Spleen (tissue), 11 donors: ENCODE data around the gene KCNJ4. TPM values are rescaled to one million over a fixed set of nuclear protein-coding genes. Genes with fewer than 3 reads are reported as not detected.

ENCODE experiments used
- DNase-seq: peaks from one replicate; pipeline ENCODE4 v3.0.0-alpha.2; 2020
- H3K27ac ChIP-seq, 8 donors: fragments of 200-600 bp; sonication (generic) in 7 of 8; 1 replicate in 4 of 8; 2 replicates in 4 of 8; pipeline versions ENCODE4 v1.5.0 to v1.8.0; 2016 to 2021; ENCODE audit warnings: inconsistent platforms in 4 of 8, mild to moderate bottlenecking in 4 of 8, moderate library complexity in 1 of 8
- H3K27me3 ChIP-seq, 7 donors: fragments of 200-600 bp; sonication (generic) in 6 of 7; replicated peaks in 1 of 7; 1 replicate in 4 of 7; 2 replicates in 3 of 7; pipeline versions ENCODE4 v1.5.0 to v1.8.0; 2016 to 2021; ENCODE audit warnings: inconsistent platforms in 3 of 7, mild to moderate bottlenecking in 1 of 7
- H3K36me3 ChIP-seq, 6 donors: fragments of 200-600 bp; sonication (generic) in 5 of 6; 1 replicate in 4 of 6; 2 replicates in 2 of 6; pipeline versions ENCODE4 v1.5.0 to v1.8.0; 2016 to 2021; ENCODE audit warnings: inconsistent platforms in 2 of 6
- H3K4me1 ChIP-seq, 6 donors: fragments of 200-600 bp; sonication (generic) in 5 of 6; 1 replicate in 3 of 6; 2 replicates in 3 of 6; pipeline versions ENCODE4 v1.5.0 to v1.8.0; 2016 to 2021; ENCODE audit warnings: inconsistent platforms in 3 of 6
- H3K4me3 ChIP-seq, 8 donors: fragments of 200-600 bp; sonication (generic) in 7 of 8; 1 replicate in 4 of 8; 2 replicates in 4 of 8; pipeline versions ENCODE4 v1.5.0 to v1.8.0; 2016 to 2021; ENCODE audit warnings: inconsistent platforms in 4 of 8, mild to moderate bottlenecking in 4 of 8, moderate library complexity in 2 of 8
- H3K9me3 ChIP-seq, 8 donors: fragments of 200-600 bp; sonication (generic) in 7 of 8; 1 replicate in 4 of 8; 2 replicates in 4 of 8; pipeline versions ENCODE4 v1.5.0 to v1.8.0; 2016 to 2021; ENCODE audit warnings: inconsistent platforms in 4 of 8
- CTCF ChIP-seq, 11 experiments: fragments of 200-600 bp in 7 of 11; fragments of 450-650 bp in 4 of 11; sonication (generic) in 4 of 11; IDR thresholded peaks in 8 of 11; conservative IDR thresholded peaks in 3 of 11; 1 replicate in 7 of 11; 2 replicates in 4 of 11; pipeline versions ENCODE4 v1.4.0 to v1.8.0; 2016 to 2021; ENCODE audit warnings: antibody characterized with exemption in 11 of 11, inconsistent platforms in 4 of 11, mild to moderate bottlenecking in 1 of 11
- POLR2A ChIP-seq, 3 donors: fragments of 450-650 bp; IDR thresholded peaks; one replicate each; pipeline ENCODE4 v1.5.1; 2017; ENCODE audit warnings: antibody characterized with exemption in 3 of 3, mild to moderate bottlenecking in 1 of 3
- POLR2AphosphoS5 ChIP-seq, 3 donors: sonication (generic); formaldehyde crosslinking; IDR thresholded peaks; one replicate each; pipeline ENCODE4 v1.5.1; 2017; ENCODE audit warnings: antibody characterized with exemption in 3 of 3
- WGBS, 5 donors: extraction: QIAGEN DNeasy Blood & Tissue Kit in 3 of 5; methylation state at CpG; one replicate each; pipeline versions ENCODE4 v1.1.5 to v1.1.7; 2013 to 2018; 5-methylcytosine and 5-hydroxymethylcytosine counted together
- intact Hi-C: fragments of 100-400 bp; cut with DNase I; formaldehyde crosslinking; loops from one replicate; pipeline ENCODE4 v1.15.0; 2023; ENCODE audit warnings: low total_unique reads
- polyA plus RNA-seq, 3 donors: library from polyadenylated mRNA; stranded (reverse); fragments of 200-250 nt; gene quantifications; one replicate each; pipeline ENCODE4 v1.2.1, GENCODE V29; 2013
- total RNA-seq, 7 donors: library from RNA; depleted of rRNA in 3 of 7; stranded (reverse); fragments of >200 nt in 3 of 7; fragmentation: NEBNext Ultra II Directional in 4 of 7; extraction: Animal tissue kit (Norgen Biotek cat#: 25700) in 4 of 7; gene quantifications; one replicate each; pipeline versions ENCODE4 v1.1.0 to v1.2.1, GENCODE V29; 2016 to 2021
- donor health status: healthy with polysubstance abuse.
- donor health status: DM: no; HTN: no; CAD: no; lungs with moderate emphysema.
- donor health status: DM: no; HTN: no; CAD: no.
- donor health status: Bipolar disorder and iron deficiency.
- donor health status: healthy.
- donor health status: DM: no; HTN: no; CAD: no.
- donor health status: DM: yes; HTN: yes; CAD: no.

KCNJ4 gene
- total and polyA plus RNA-seq, 10 donors, result not detected

DNA sequence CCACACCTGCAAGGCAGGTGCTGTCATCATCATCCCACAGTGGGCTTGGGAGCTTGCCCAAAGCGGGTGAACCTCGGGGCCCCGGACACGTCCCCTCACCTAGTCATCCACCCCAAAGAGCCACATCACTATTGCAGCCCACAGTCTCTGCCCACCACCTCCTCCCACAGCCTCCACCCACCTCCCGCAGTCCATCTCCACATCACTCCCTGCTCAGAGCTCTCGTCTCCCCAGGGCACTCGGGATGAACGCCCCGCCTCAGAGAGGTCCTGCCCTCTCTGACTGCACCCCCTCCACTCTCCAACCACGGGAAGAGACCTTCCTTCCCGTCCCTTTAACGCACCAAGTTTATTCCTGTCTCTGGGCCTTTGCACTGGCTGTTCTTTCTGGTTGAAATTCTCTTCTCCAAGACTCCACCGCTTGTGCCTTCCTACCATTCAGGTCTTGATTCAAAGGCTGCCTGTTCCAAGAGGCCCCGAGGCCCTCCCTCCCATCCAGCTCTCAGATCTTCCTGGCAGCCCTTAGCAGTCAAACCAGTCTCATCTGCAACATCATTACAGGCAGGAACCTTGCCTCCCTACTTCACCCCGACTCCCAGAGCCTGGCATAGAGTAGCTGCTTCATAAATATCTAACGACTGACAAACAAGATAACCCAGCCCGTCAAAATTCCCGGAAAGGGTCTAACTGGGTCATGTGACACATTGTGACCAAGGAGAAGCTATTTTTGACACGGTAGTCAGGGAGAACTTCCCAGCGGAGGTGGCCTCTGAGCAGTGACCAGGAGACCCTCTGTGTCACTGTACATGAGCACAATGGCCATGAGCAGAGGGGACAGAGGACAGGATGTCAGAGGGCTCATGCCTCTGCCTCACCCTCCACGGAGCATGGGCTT lies 11.1 kb downstream of the KCNJ4 start:
- no peak for DNase-seq
- Histone ChIP-seq H3K27me3 (peaks cover 0 to 71% (median 11%) of the 10 kb centered on the region in 7 donors), H3K27ac (no peak overlapping the region), H3K4me3 (no peak overlapping the region), H3K9me3 (no peaks in the 10 kb centered on the region), H3K4me1 (no peaks in the 10 kb centered on the region), H3K36me3 (no peaks in the 10 kb centered on the region)
- intact Hi-C loops, result no loop called here
- no peak for TF ChIP-seq POLR2AphosphoS5 (IDR thresholded peaks at IDR 0.05)
- TF ChIP-seq POLR2A (IDR thresholded peaks at IDR 0.05), result no peak
- TF ChIP-seq CTCF (IDR thresholded peaks at IDR 0.05 in 8 of 11, conservative IDR thresholded peaks at IDR 0.05 in 3 of 11), result no peak
- WGBS, 5 donors, result 58 to 66% (median 62%) methylated on average over 18 to 21 of the region's 21 CpGs

GRCh38 chr22:38442967-38443627 lies 11.9 kb downstream of the KCNJ4 start:
- Histone ChIP-seq H3K9me3 (no peaks in the 10 kb centered on the region), H3K4me1 (no peaks in the 10 kb centered on the region), H3K36me3 (no peaks in the 10 kb centered on the region), H3K27me3 (peaks cover 0 to 63% (median 8%) of the 10 kb centered on the region in 7 donors), H3K4me3 (no peak overlapping the region), H3K27ac (no peak overlapping the region)
- TF ChIP-seq POLR2AphosphoS5 (IDR thresholded peaks at IDR 0.05) (no peak), POLR2A (IDR thresholded peaks at IDR 0.05) (no peak), CTCF (IDR thresholded peaks at IDR 0.05 in 8 of 11, conservative IDR thresholded peaks at IDR 0.05 in 3 of 11) (no peak)
- no peak for DNase-seq
- intact Hi-C loops, result no loop called here
- WGBS, 5 donors, result 70 to 79% (median 75%) methylated on average over 13 of the region's 13 CpGs

GRCh38 chr22:38441620-38442287 lies 13.2 kb downstream of the KCNJ4 start:
- 74 to 81% (median 78%) methylated on average over 9 to 16 of the region's 16 CpGs for WGBS, 5 donors
- no peak for DNase-seq
- H3K27me3 ChIP-seq, result peaks cover 0 to 58% (median 8%) of the 10 kb centered on the region in 7 donors
- H3K4me1 ChIP-seq, result no peaks in the 10 kb centered on the region
- no peak overlapping the region for H3K27ac ChIP-seq
- H3K9me3 ChIP-seq, result no peaks in the 10 kb centered on the region
- H3K36me3 ChIP-seq, result no peaks in the 10 kb centered on the region
- intact Hi-C loops, result no loop called here
- H3K4me3 ChIP-seq, result no peak overlapping the region
- TF ChIP-seq POLR2AphosphoS5 (IDR thresholded peaks at IDR 0.05), result no peak
- no peak for TF ChIP-seq POLR2A (IDR thresholded peaks at IDR 0.05)
- no peak for TF ChIP-seq CTCF (IDR thresholded peaks at IDR 0.05 in 8 of 11, conservative IDR thresholded peaks at IDR 0.05 in 3 of 11)
